Endothelial cell of umbilical vein (primary cell): Measurements from ENCODE around the gene SLC15A5.

Experiments
- EZH2 ChIP-seq: IDR thresholded peaks from 2 replicates; pipeline ENCODE4 v1.6.1; 2012; ENCODE audit warnings: borderline replicate concordance, low read depth, mild to moderate bottlenecking, moderate library complexity, low read length, inconsistent platforms; ENCODE audit not compliant: severe bottlenecking
- FOS ChIP-seq: IDR thresholded peaks from 2 replicates; pipeline ENCODE4 v1.6.1; 2011; ENCODE audit warnings: mild to moderate bottlenecking, low read length, moderate library complexity, borderline replicate concordance; ENCODE audit not compliant: insufficient read depth
- GATA2 ChIP-seq: IDR thresholded peaks from 2 replicates; pipeline ENCODE4 v1.7.0; 2011; ENCODE audit warnings: low read depth, mild to moderate bottlenecking, moderate library complexity, mixed read lengths, low read length; ENCODE audit not compliant: insufficient read length, insufficient read depth
- MYC ChIP-seq: IDR thresholded peaks from one replicate; pipeline ENCODE4 v1.6.1; 2011; ENCODE audit warnings: mild to moderate bottlenecking, low read depth, low read length
- POLR2A ChIP-seq: IDR thresholded peaks from 2 replicates; pipeline ENCODE4 v1.6.1; 2012; ENCODE audit warnings: low read depth, mild to moderate bottlenecking, control low read depth, low read length
- POLR2AphosphoS5 ChIP-seq: IDR thresholded peaks from 2 replicates; pipeline ENCODE4 v1.6.1; 2012; ENCODE audit warnings: low read depth, mild to moderate bottlenecking, control low read depth, low read length, moderate library complexity; ENCODE audit not compliant: insufficient read depth
- TF ChIP-seq, protein P1 (sequence below), 2 donors: IDR thresholded peaks; 1 replicate in 1 of 2; 2 replicates in 1 of 2; pipeline ENCODE4 v1.5.1; 2011; ENCODE audit warnings: low read length in 2 of 2, mild to moderate bottlenecking in 2 of 2, moderate library complexity in 2 of 2, control low read depth in 1 of 2, inconsistent platforms in 1 of 2, low read depth in 1 of 2; ENCODE audit not compliant: insufficient read depth in 1 of 2; ENCODE audit errors: extremely low read depth in 1 of 2
- TF ChIP-seq, protein P2 (sequence below): IDR thresholded peaks from 2 replicates; pipeline ENCODE4 v1.6.1; 2011; ENCODE audit not compliant: insufficient read depth, insufficient read length

DNA sequence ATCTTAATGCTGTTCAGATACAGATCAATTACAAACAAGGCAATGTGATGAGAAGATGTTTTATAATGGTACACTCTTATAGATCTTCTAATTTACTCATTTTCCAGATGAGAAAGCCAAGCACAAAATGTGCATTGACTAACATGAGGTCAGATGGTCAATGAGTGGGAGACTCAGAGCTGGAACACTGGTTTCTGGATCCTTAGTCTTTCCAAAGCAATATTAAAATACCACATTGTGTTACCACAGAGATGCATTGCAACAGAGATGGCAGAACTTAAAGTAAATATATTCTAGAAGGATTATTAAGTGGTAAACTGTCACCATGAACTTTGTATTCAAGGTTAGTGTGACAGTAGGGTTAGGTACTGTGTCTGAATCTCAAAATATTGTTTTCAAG lies 113.6 kb downstream of the SLC15A5 start:
- TF ChIP-seq, protein P1, sequence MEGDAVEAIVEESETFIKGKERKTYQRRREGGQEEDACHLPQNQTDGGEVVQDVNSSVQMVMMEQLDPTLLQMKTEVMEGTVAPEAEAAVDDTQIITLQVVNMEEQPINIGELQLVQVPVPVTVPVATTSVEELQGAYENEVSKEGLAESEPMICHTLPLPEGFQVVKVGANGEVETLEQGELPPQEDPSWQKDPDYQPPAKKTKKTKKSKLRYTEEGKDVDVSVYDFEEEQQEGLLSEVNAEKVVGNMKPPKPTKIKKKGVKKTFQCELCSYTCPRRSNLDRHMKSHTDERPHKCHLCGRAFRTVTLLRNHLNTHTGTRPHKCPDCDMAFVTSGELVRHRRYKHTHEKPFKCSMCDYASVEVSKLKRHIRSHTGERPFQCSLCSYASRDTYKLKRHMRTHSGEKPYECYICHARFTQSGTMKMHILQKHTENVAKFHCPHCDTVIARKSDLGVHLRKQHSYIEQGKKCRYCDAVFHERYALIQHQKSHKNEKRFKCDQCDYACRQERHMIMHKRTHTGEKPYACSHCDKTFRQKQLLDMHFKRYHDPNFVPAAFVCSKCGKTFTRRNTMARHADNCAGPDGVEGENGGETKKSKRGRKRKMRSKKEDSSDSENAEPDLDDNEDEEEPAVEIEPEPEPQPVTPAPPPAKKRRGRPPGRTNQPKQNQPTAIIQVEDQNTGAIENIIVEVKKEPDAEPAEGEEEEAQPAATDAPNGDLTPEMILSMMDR (IDR thresholded peaks at IDR 0.05; ENCODE audit: extremely low read depth in 1 of 2, insufficient read depth in 1 of 2, low read depth in 1 of 2, low read length in 2 of 2): no peak
- TF ChIP-seq, protein P2, sequence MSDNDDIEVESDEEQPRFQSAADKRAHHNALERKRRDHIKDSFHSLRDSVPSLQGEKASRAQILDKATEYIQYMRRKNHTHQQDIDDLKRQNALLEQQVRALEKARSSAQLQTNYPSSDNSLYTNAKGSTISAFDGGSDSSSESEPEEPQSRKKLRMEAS: no peak
- TF ChIP-seq MYC: no peak
- TF ChIP-seq EZH2: no peak
- TF ChIP-seq POLR2A: no peak
- no peak for TF ChIP-seq GATA2
- no peak for TF ChIP-seq FOS
- no peak for TF ChIP-seq POLR2AphosphoS5
